Activated naive CD4-positive, alpha-beta T cell treated with anti-CD3 and anti-CD28 coated beads, Interleukin-2, amount 50 U/mL, for 24 hours (primary cell): Measurements from ENCODE around the gene PDSS2.
A peak's percentile ranks its signal among the peaks of the same experiment; 100 is the strongest.

Experiments
- H3K27ac Mint-ChIP-seq: one replicate; pipeline ENCODE4 v1.8.0; 2021; ENCODE audit warnings: mild to moderate bottlenecking, mixed read lengths
- H3K27me3 Mint-ChIP-seq: one replicate; pipeline ENCODE4 v1.8.0; 2021; ENCODE audit warnings: mixed read lengths
- H3K36me3 Mint-ChIP-seq: one replicate; pipeline ENCODE4 v1.8.0; 2021; ENCODE audit warnings: mixed read lengths
- H3K4me1 Mint-ChIP-seq: one replicate; pipeline ENCODE4 v1.8.0; 2021; ENCODE audit warnings: mixed read lengths
- H3K4me3 Mint-ChIP-seq: one replicate; pipeline ENCODE4 v1.8.0; 2021; ENCODE audit warnings: mild to moderate bottlenecking, mixed read lengths
- H3K9me3 Mint-ChIP-seq: one replicate; pipeline ENCODE4 v1.8.0; 2021; ENCODE audit warnings: mixed read lengths

The PDSS2 gene

GRCh38 chr6:107459283-107460082, at the start of gene PDSS2:
Gene PDSS2, minus strand, starts transcription at chr6:107459564. Its CDS starts 279 bp downstream, at chr6:107459285.
- Mint-ChIP-seq H3K27me3 (no peaks in the 10 kb centered on the region), H3K27ac (peak within 1 kb of the TSS; percentile 92), H3K4me1 (peaks cover 34% of the 10 kb centered on the region), H3K4me3 (peak within 1 kb of the TSS; percentile 94), H3K9me3 (no peaks in the 10 kb centered on the region), H3K36me3 (peaks cover 4% of the 10 kb centered on the region)

GRCh38 chr6:107506145-107506544, 46.8 kb upstream of the PDSS2 start:
- Mint-ChIP-seq H3K27me3 (peaks cover 12% of the 10 kb centered on the region), H3K9me3 (no peaks in the 10 kb centered on the region), H3K27ac (no peak overlapping the region), H3K4me1 (no peaks in the 10 kb centered on the region), H3K4me3 (no peak overlapping the region), H3K36me3 (no peaks in the 10 kb centered on the region)

- H3K9me3 Mint-ChIP-seq, result no peaks in the 10 kb centered on the region
- no peak overlapping the region for H3K27ac Mint-ChIP-seq
- peaks cover 12% of the 10 kb centered on the region for H3K27me3 Mint-ChIP-seq
- H3K36me3 Mint-ChIP-seq, result no peaks in the 10 kb centered on the region
- H3K4me1 Mint-ChIP-seq, result no peaks in the 10 kb centered on the region
- no peak overlapping the region for H3K4me3 Mint-ChIP-seq
Observed at GRCh38 chr6:107504270-107505026, 45.1 kb upstream of the PDSS2 start.

GRCh38 chr6:107496892-107497684, 37.7 kb upstream of the PDSS2 start:
- H3K27ac Mint-ChIP-seq, result no peak overlapping the region
- no peaks in the 10 kb centered on the region for H3K36me3 Mint-ChIP-seq
- H3K9me3 Mint-ChIP-seq, result no peaks in the 10 kb centered on the region
- H3K4me3 Mint-ChIP-seq, result no peak overlapping the region
- H3K27me3 Mint-ChIP-seq, result peaks cover 17% of the 10 kb centered on the region
- H3K4me1 Mint-ChIP-seq, result no peaks in the 10 kb centered on the region

- H3K36me3 Mint-ChIP-seq, result no peaks in the 10 kb centered on the region
- H3K27me3 Mint-ChIP-seq, result peaks cover 19% of the 10 kb centered on the region
- H3K4me3 Mint-ChIP-seq, result no peak overlapping the region
- no peaks in the 10 kb centered on the region for H3K9me3 Mint-ChIP-seq
- no peak overlapping the region for H3K27ac Mint-ChIP-seq
- H3K4me1 Mint-ChIP-seq, result peaks cover 3% of the 10 kb centered on the region
Observed at GRCh38 chr6:107495971-107496370, 36.6 kb upstream of the PDSS2 start.

GRCh38 chr6:107495196-107495643, 35.9 kb upstream of the PDSS2 start:
- Mint-ChIP-seq H3K27me3 (peaks cover 24% of the 10 kb centered on the region), H3K4me1 (peaks cover 8% of the 10 kb centered on the region), H3K36me3 (no peaks in the 10 kb centered on the region), H3K27ac (no peak overlapping the region), H3K4me3 (no peak overlapping the region), H3K9me3 (no peaks in the 10 kb centered on the region)

GRCh38 chr6:107493158-107494057, 34.0 kb upstream of the PDSS2 start:
- peaks cover 25% of the 10 kb centered on the region for H3K27me3 Mint-ChIP-seq
- H3K27ac Mint-ChIP-seq, result no peak overlapping the region
- H3K4me1 Mint-ChIP-seq, result peaks cover 15% of the 10 kb centered on the region
- no peak overlapping the region for H3K4me3 Mint-ChIP-seq
- no peaks in the 10 kb centered on the region for H3K9me3 Mint-ChIP-seq
- H3K36me3 Mint-ChIP-seq, result no peaks in the 10 kb centered on the region

GRCh38 chr6:107491760-107492660, 32.6 kb upstream of the PDSS2 start:
- Mint-ChIP-seq H3K9me3 (no peaks in the 10 kb centered on the region), H3K27me3 (peaks cover 28% of the 10 kb centered on the region)

GRCh38 chr6:107491138-107491609, 31.8 kb upstream of the PDSS2 start:
- Mint-ChIP-seq H3K27me3 (peaks cover 33% of the 10 kb centered on the region), H3K36me3 (no peaks in the 10 kb centered on the region), H3K4me1 (peaks cover 20% of the 10 kb centered on the region), H3K9me3 (no peaks in the 10 kb centered on the region), H3K4me3 (peak overlapping the region; percentile 89), H3K27ac (no peak overlapping the region)

More at GRCh38 chr6:107491760-107492660, 32.6 kb upstream of the PDSS2 start:
- Mint-ChIP-seq H3K4me3 (peak overlapping the region; percentile 89), H3K27ac (no peak overlapping the region), H3K4me1 (peaks cover 20% of the 10 kb centered on the region), H3K36me3 (no peaks in the 10 kb centered on the region)

- Mint-ChIP-seq H3K36me3 (no peaks in the 10 kb centered on the region), H3K4me3 (peak overlapping the region; percentile 89), H3K9me3 (no peaks in the 10 kb centered on the region), H3K27me3 (peaks cover 37% of the 10 kb centered on the region), H3K4me1 (peaks cover 20% of the 10 kb centered on the region), H3K27ac (no peak overlapping the region)
Observed at GRCh38 chr6:107490566-107491137, 31.3 kb upstream of the PDSS2 start.

GRCh38 chr6:107489636-107490565, 30.5 kb upstream of the PDSS2 start, which contains the start of gene SOBP:
Gene SOBP, plus strand, starts transcription at chr6:107490117. Its CDS starts 500 bp downstream, at chr6:107490617.
- peak within 1 kb of the TSS; percentile 92 for H3K4me3 Mint-ChIP-seq
- H3K9me3 Mint-ChIP-seq, result no peaks in the 10 kb centered on the region
- H3K4me1 Mint-ChIP-seq, result peaks cover 20% of the 10 kb centered on the region
- no peak within 1 kb of the TSS for H3K27ac Mint-ChIP-seq
- H3K36me3 Mint-ChIP-seq, result no peaks in the 10 kb centered on the region
- peaks cover 41% of the 10 kb centered on the region for H3K27me3 Mint-ChIP-seq

- Mint-ChIP-seq H3K4me3 (peak overlapping the region; percentile 92), H3K4me1 (peaks cover 20% of the 10 kb centered on the region), H3K36me3 (no peaks in the 10 kb centered on the region), H3K9me3 (no peaks in the 10 kb centered on the region), H3K27ac (no peak overlapping the region), H3K27me3 (peaks cover 46% of the 10 kb centered on the region)
Observed at GRCh38 chr6:107488875-107489635, 29.7 kb upstream of the PDSS2 start.
